A549 treated with DMSO at 1 μM for 4 hours (cell line): ENCODE results near the gene OR51Q1. TPM values are rescaled to one million over a fixed set of nuclear protein-coding genes. Genes with fewer than 3 reads are reported as not detected.

Experiments
- total RNA-seq: library from RNA; stranded (reverse); fragments of 200-300 nt; extraction: Qiagen RNA extraction; gene quantifications from 5 replicates; pipeline ENCODE4 v1.2.3, GENCODE V29; 2022; ENCODE audit warnings: low read depth

Gene OR51Q1
- not detected in 5 replicates for total RNA-seq

GRCh38 chr11:5421811-5422210 lies at the start of gene OR51Q1:
OR51Q1 (plus strand) TSS chr11:5422111; CDS start chr11:5422201, 90 bp downstream.

GRCh38 chr11:5383576-5383975 lies 38.3 kb upstream of the OR51Q1 start, which contains the start of gene OR51M1:
OR51M1 (plus strand) TSS chr11:5383812; CDS start chr11:5389399, 5,587 bp downstream.

GRCh38 chr11:5441414-5441813 lies 19.5 kb downstream of the OR51Q1 start, which contains the start of gene OR51I1:
OR51I1 (minus strand) TSS chr11:5441514; CDS start chr11:5441514, 0 bp downstream.

GRCh38 chr11:5449023-5449422 lies 27.1 kb downstream of the OR51Q1 start, which contains the start of gene OR51I2:
OR51I2 (plus strand) TSS chr11:5449323; CDS start chr11:5453489, 4,166 bp downstream.

Other genes with a start within 250 kb of the OR51Q1 start
- not detected in 5 replicates for gene OR51V1, start 221.4 kb upstream of the OR51Q1 start, total RNA-seq
- not detected in 5 replicates for gene HBB, start 195.0 kb upstream of the OR51Q1 start, total RNA-seq
- gene HBD, start 187.6 kb upstream of the OR51Q1 start, total RNA-seq = not detected in 5 replicates
- not detected in 5 replicates for gene HBG1, start 172.3 kb upstream of the OR51Q1 start, total RNA-seq
- gene HBG2, start 167.3 kb upstream of the OR51Q1 start, total RNA-seq = not detected in 5 replicates
- gene HBE1, start 152.2 kb upstream of the OR51Q1 start, total RNA-seq = not detected in 5 replicates
- gene OR51B4, start 120.2 kb upstream of the OR51Q1 start, total RNA-seq = not detected in 5 replicates
- gene OR51B2, start 97.8 kb upstream of the OR51Q1 start, total RNA-seq = not detected in 5 replicates
- not detected in 5 replicates for gene OR51B5, start 78.6 kb upstream of the OR51Q1 start, total RNA-seq
- gene OR51B6, start 70.6 kb upstream of the OR51Q1 start, total RNA-seq = not detected in 5 replicates
- gene OR51M1, start 38.3 kb upstream of the OR51Q1 start, total RNA-seq = not detected in 5 replicates
- not detected in 5 replicates for gene OR51I1, start 19.4 kb downstream of the OR51Q1 start, total RNA-seq
- not detected in 5 replicates for gene OR51I2, start 27.2 kb downstream of the OR51Q1 start, total RNA-seq
- not detected in 5 replicates for gene OR52D1, start 66.6 kb downstream of the OR51Q1 start, total RNA-seq
- not detected in 5 replicates for gene UBQLN3, start 87.8 kb downstream of the OR51Q1 start, total RNA-seq
- 0.03 TPM in 2 of 5 replicates, not detected in the others for gene UBQLNL, start 94.6 kb downstream of the OR51Q1 start, total RNA-seq
- gene OR52H1, start 126.4 kb downstream of the OR51Q1 start, total RNA-seq = not detected in 5 replicates
- not detected in 5 replicates for gene OR52B6, start 158.8 kb downstream of the OR51Q1 start, total RNA-seq
- gene TRIM6, start 174.5 kb downstream of the OR51Q1 start, total RNA-seq = 11.4 to 16.0 TPM (median 13.3 TPM) in 5 replicates
- gene TRIM34, start 202.9 kb downstream of the OR51Q1 start, total RNA-seq = 3.1 to 4.0 TPM (median 3.4 TPM) in 5 replicates